ENCODE measurements around the gene USP5.
"Not testable (repeated sequence)": the region's sequence is repeated elsewhere in the genome, so short reads cannot be mapped to it uniquely, and the experiment has no call there.

Gene USP5

DNA sequence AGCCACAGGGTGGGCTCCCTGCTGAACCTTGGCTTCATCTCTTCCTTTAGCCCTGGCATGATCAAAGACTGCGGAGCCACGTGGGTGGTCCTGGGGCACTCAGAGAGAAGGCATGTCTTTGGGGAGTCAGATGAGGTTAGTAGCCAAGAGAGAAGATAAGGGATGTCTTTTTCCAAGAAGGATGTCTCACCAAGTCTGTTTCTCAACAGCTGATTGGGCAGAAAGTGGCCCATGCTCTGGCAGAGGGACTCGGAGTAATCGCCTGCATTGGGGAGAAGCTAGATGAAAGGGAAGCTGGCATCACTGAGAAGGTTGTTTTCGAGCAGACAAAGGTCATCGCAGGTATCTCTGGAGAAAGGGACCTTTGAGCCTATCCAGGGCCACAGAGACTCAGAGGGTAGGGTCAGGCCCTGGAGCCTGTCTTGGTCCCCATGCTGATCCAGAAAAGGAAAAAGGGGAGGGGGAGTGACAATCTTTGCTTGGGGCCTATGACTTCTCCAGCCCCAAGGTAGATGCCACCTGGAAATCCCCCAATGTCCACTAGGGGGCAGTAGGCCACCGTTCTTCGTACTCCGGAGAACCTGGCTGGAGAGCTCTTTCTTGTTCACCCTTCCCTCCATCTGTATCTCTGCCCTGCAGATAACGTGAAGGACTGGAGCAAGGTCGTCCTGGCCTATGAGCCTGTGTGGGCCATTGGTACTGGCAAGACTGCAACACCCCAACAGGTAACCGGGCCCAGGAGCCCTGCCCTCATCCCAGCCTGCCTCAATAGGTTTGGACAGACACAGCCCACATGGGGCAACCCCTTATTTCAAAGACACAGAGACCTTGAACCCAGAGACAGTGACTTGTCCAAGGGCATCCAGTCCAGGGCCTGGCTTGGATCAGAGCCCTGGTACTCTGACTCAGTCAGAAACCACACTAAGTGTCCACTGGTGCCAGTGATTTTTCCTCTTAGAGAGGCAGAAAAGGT is 17.4 kb downstream of the USP5 start:
- Histone ChIP-seq H3K4me3 (ENCODE audit: low read length) (peak overlapping the region; percentile 88), H3K27me3 (replicated peaks; ENCODE audit: control insufficient read depth, insufficient read depth, low read length) (no peaks in the 10 kb centered on the region), H3K9ac (ENCODE audit: low read length) (peak overlapping the region; percentile 98), H3K9me3 (ENCODE audit: control insufficient read depth, low read length) (no peaks in the 10 kb centered on the region), H3K36me3 (ENCODE audit: control insufficient read depth, insufficient read depth, low read length, severe bottlenecking) (peaks cover 39% of the 10 kb centered on the region), H3K4me1 (ENCODE audit: control insufficient read depth, insufficient read depth, low read length) (peaks cover 43% of the 10 kb centered on the region)
- peak; percentile 87 for DNase-seq (ENCODE audit: low read depth)

DNA sequence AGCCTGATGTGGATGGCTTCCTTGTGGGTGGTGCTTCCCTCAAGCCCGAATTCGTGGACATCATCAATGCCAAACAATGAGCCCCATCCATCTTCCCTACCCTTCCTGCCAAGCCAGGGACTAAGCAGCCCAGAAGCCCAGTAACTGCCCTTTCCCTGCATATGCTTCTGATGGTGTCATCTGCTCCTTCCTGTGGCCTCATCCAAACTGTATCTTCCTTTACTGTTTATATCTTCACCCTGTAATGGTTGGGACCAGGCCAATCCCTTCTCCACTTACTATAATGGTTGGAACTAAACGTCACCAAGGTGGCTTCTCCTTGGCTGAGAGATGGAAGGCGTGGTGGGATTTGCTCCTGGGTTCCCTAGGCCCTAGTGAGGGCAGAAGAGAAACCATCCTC is 18.4 kb downstream of the USP5 start:
- H3K9ac ChIP-seq (ENCODE audit: low read length): peak overlapping the region; percentile 98
- DNase-seq (ENCODE audit: low read depth); H3K4me3 ChIP-seq (ENCODE audit: low read length); H3K27me3 ChIP-seq (replicated peaks; ENCODE audit: control insufficient read depth, insufficient read depth, low read length); H3K9me3 ChIP-seq (ENCODE audit: control insufficient read depth, low read length): not testable (repeated sequence)
- peaks cover 43% of the 10 kb centered on the region for H3K4me1 ChIP-seq (ENCODE audit: control insufficient read depth, insufficient read depth, low read length)
- peaks cover 29% of the 10 kb centered on the region for H3K36me3 ChIP-seq (ENCODE audit: control insufficient read depth, insufficient read depth, low read length, severe bottlenecking)

DNA sequence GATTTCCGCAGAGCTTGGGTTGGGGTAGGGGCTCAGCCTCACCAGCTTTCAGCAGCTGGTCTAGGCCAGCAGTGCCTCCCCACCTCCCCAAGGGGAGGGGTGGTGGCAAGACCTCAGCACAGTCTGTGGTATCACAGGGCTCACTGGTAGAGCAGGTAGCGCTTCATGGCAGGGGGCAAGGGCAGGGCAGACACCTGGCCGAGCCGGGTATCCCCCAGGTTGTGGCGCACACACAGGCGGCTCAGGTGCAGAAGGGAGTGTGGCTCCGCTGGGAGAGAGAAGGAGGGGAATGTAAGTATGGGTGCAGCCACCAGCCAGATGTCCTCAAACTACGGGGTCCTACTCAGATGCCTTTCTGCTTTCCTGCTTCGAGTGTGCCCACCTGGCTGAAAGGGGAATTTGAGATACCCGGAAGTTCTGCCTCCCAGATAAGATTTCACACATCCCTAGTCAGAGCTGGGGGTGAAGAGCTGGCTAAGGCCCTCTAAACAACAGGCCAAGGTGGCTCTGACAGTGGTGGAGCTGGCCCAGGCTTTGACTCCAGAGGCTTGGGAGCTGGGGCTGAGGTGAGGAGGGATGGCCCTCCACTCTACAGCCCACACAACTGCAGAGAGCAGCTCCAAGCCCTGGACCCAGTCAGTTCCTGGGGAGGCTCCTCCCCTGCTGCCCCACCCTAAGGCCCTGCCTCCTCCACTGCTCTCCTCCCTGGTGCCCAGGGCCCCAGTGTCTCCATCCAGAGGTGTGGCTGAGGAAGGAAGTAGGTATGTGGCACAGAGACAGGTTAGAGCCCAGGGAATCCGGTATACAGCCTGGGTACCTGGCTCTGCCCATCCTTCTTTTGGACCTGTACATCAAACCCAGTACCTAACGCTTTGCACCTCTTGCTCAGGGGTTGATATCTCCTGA is 19.4 kb downstream of the USP5 start:
- H3K9ac ChIP-seq (ENCODE audit: low read length): peak overlapping the region; percentile 98
- peaks cover 42% of the 10 kb centered on the region for H3K4me1 ChIP-seq (ENCODE audit: control insufficient read depth, insufficient read depth, low read length)
- H3K27me3 ChIP-seq (replicated peaks; ENCODE audit: control insufficient read depth, insufficient read depth, low read length): no peaks in the 10 kb centered on the region
- peak overlapping the region; percentile 85 for H3K4me3 ChIP-seq (ENCODE audit: low read length)
- DNase-seq (ENCODE audit: low read depth): peak; percentile 44
- peaks cover 22% of the 10 kb centered on the region for H3K36me3 ChIP-seq (ENCODE audit: control insufficient read depth, insufficient read depth, low read length, severe bottlenecking)
- H3K9me3 ChIP-seq (ENCODE audit: control insufficient read depth, low read length): no peaks in the 10 kb centered on the region

DNA sequence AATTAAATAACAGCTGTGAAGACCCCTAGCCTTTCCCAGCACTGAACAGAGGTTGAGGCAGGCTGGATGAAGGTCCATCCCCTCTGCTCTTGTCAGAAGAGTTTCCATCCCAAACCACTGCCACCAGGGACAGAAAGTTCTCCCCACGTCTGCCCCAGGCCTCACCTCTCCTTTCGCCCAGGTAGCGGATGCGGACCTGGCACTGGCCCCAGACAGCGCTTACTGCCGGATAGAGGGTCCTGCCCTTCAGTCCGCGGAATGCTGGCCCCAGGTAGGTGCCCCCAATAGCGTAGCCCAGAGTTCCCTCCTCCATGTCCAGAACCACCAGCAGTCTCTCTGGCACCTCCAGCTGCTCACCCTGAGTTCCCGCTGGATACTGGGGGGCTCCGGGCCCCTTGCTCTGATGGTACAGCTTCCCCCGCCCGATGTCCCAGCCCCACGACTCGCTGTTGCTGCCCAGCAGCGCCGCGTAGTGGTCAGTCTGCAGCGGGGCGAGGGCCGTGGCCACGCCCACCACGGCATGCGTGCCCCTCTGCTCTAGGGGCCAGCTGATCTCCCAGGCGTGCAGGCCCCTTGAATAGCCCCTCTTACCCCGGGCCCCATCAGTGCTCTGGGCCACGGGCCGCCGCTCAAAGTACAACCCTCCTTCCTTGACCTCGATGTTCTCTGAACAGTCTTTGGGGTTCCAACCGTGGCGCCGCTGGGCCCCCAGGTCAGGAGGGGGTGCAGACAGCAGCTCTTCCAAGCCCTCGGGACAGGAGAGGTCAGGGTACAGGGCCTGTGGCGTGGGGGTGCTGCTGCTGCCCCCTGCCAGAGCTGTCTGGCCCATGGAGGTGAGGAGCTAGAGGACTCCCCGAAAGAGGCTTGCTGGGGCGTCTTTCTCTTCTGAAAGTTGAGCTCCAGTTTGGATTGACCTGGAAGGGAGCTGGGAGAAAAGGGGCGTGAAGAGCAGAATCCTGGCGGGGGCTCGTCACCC is 20.4 kb downstream of the USP5 start:
- H3K27me3 ChIP-seq (replicated peaks; ENCODE audit: control insufficient read depth, insufficient read depth, low read length): no peaks in the 10 kb centered on the region
- H3K9ac ChIP-seq (ENCODE audit: low read length): peak overlapping the region; percentile 98
- no peaks in the 10 kb centered on the region for H3K9me3 ChIP-seq (ENCODE audit: control insufficient read depth, low read length)
- peak overlapping the region; percentile 85 for H3K4me3 ChIP-seq (ENCODE audit: low read length)
- peaks cover 22% of the 10 kb centered on the region for H3K36me3 ChIP-seq (ENCODE audit: control insufficient read depth, insufficient read depth, low read length, severe bottlenecking)
- peaks cover 35% of the 10 kb centered on the region for H3K4me1 ChIP-seq (ENCODE audit: control insufficient read depth, insufficient read depth, low read length)
- DNase-seq (ENCODE audit: low read depth): peak; percentile 94

DNA sequence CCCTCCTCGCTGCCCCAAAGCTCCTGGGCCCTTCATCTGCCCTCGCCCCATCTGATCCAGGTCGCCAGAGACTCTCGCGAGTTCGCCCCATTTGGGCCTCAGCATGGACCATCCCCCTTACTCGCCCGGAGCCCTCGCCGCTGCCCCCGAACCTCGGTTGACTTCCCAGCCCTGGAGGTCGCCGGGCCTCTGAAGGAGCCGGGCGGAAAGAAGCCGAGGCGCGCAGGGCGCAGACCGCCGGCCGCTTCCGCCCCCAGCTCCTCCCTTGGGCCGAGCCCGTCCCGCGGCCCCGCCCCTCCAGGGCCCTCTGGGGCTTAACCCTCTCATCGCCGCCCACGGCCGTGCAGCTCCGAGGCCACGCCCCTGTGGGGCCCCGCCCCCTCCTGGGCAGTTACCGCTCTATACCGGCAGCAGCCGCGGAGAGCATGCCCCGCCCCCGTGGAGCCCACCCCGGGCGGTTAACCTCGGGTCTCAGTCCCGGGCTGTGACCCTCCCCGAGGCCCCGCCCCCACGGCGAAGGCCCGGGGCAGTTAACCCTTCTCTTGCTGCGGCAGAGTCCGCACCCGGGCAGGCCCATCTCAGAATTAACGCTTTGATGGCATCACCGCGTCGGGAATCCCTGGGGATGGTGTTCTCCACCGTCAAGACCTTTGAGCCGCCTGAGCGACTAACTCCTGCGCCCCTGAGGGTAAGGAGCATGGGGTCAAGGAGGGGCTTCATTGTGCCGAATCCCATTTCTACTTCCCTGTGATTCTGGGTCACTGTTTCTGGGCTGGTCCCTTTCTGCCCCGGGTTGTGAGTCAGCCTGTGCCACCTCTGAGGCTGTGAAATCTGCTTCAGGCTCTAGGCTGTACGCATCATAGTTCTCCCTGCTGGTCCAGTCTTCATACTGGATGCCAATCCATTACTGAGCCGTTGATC is 21.4 kb downstream of the USP5 start, which contains the start of gene SPSB2:
Gene SPSB2 (minus strand): TSS at position 210 of the 921 bp plus-strand sequence. CDS start 402 bp downstream, outside the sequence.
- peak; percentile 98 for DNase-seq (ENCODE audit: low read depth)
- H3K36me3 ChIP-seq (ENCODE audit: control insufficient read depth, insufficient read depth, low read length, severe bottlenecking): peaks cover 22% of the 10 kb centered on the region

DNA sequence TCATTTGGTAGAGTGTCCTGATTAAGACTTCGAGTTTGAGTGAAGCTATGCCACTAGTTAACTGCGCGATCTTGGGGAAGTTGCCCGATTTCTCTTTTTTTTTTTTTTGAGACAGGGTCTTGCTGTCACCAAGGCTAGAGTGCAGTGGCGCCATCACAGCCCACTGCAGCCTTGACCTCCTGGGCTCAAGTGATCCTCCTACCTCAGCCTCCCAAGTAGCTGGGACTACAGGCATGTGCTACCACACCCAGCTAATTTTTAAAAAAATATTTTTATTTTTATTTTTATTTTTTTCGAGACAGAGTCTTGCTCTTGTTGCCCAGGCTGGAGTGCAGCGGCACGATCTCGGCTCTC is 22.0 kb downstream of the USP5 start:
- Histone ChIP-seq H3K4me3 (ENCODE audit: low read length) (peak overlapping the region; percentile 85), H3K4me1 (ENCODE audit: control insufficient read depth, insufficient read depth, low read length) (peaks cover 26% of the 10 kb centered on the region), H3K9ac (ENCODE audit: low read length) (peak overlapping the region; percentile 98), H3K36me3 (ENCODE audit: control insufficient read depth, insufficient read depth, low read length, severe bottlenecking) (peaks cover 22% of the 10 kb centered on the region)
- H3K27me3 ChIP-seq (replicated peaks; ENCODE audit: control insufficient read depth, insufficient read depth, low read length); H3K9me3 ChIP-seq (ENCODE audit: control insufficient read depth, low read length); DNase-seq (ENCODE audit: low read depth): not testable (repeated sequence)

More for the DNA sequence above, 21.4 kb downstream of the USP5 start, which contains the start of gene SPSB2:
- Histone ChIP-seq H3K4me1 (ENCODE audit: control insufficient read depth, insufficient read depth, low read length) (peaks cover 32% of the 10 kb centered on the region), H3K9me3 (ENCODE audit: control insufficient read depth, low read length) (no peaks in the 10 kb centered on the region), H3K9ac (ENCODE audit: low read length) (peak within 1 kb of the TSS; percentile 98), H3K4me3 (ENCODE audit: low read length) (peak within 1 kb of the TSS; percentile 85), H3K27me3 (replicated peaks; ENCODE audit: control insufficient read depth, insufficient read depth, low read length) (no peaks in the 10 kb centered on the region)

DNA sequence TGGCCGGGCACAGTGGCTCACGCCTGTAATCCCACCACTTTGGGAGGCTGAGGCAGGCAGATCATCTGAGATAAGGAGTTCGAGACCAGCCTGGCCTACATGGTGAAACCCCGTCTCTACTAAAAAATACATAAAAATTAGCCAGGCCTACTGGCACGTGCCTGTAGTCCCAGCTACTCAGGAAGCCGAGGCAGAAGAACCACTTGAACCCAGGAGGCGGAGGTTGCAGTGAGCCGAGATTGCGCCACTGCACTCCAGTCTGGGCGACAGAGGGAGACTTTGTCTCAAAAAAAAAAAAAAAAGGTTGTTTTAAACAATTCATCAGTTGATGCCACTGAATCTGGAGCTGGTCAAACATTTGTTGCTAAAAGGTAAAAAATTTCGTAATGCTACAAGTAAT is 27.9 kb downstream of the USP5 start:
- not testable (repeated sequence) for H3K4me3 ChIP-seq (ENCODE audit: low read length); H3K9ac ChIP-seq (ENCODE audit: low read length); DNase-seq (ENCODE audit: low read depth); H3K36me3 ChIP-seq (ENCODE audit: control insufficient read depth, insufficient read depth, low read length, severe bottlenecking); H3K27me3 ChIP-seq (replicated peaks; ENCODE audit: control insufficient read depth, insufficient read depth, low read length); H3K4me1 ChIP-seq (ENCODE audit: control insufficient read depth, insufficient read depth, low read length); H3K9me3 ChIP-seq (ENCODE audit: control insufficient read depth, low read length)

DNA sequence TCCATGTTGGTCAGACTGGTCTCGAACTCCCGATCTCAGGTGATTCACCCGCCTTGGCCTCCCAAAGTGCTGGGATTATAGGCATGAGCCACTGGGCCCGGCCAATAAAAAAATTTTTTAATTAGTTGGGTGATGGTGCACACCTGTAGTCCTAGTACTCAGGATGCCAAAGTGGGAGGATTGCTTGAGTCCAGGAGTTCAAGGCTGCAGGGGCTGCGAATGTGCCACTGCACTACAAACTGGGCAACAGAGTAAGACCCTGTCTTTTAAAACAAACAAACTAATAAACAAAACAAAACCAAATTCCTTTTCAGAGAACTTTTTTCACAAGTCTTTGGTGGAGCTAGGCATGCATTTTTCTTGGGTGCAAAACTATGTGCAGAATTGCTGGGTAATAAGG is 31.3 kb downstream of the USP5 start:
- Histone ChIP-seq H3K9me3 (ENCODE audit: control insufficient read depth, low read length) (no peaks in the 10 kb centered on the region), H3K36me3 (ENCODE audit: control insufficient read depth, insufficient read depth, low read length, severe bottlenecking) (peaks cover 3% of the 10 kb centered on the region), H3K9ac (ENCODE audit: low read length) (no peak overlapping the region), H3K4me3 (ENCODE audit: low read length) (no peak overlapping the region), H3K27me3 (replicated peaks; ENCODE audit: control insufficient read depth, insufficient read depth, low read length) (no peaks in the 10 kb centered on the region), H3K4me1 (ENCODE audit: control insufficient read depth, insufficient read depth, low read length) (no peaks in the 10 kb centered on the region)
- DNase-seq (ENCODE audit: low read depth): no peak

DNA sequence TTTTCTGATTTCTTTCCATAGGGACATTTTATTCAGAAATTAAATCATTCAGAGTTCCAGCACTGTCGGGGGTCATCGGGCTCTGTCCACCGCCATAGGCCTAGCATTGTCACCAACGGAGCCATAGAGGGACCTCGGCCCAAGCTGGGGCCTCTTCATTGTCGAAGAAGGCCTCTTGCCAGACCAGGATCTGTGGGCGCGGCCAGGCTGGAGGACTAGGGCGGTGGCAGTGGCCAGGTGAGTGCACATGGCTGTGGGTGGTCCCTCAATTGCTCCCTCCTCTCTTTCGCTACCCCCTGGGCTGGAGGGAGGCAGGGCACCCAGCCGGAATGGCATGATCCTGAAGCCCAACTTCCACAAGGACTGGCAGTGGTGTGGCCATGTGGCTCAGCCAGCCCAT is 31.7 kb downstream of the USP5 start:
- H3K9me3 ChIP-seq (ENCODE audit: control insufficient read depth, low read length): no peaks in the 10 kb centered on the region
- H3K4me1 ChIP-seq (ENCODE audit: control insufficient read depth, insufficient read depth, low read length): no peaks in the 10 kb centered on the region
- no peak overlapping the region for H3K4me3 ChIP-seq (ENCODE audit: low read length)
- H3K36me3 ChIP-seq (ENCODE audit: control insufficient read depth, insufficient read depth, low read length, severe bottlenecking): peaks cover 3% of the 10 kb centered on the region
- H3K9ac ChIP-seq (ENCODE audit: low read length): no peak overlapping the region
- H3K27me3 ChIP-seq (replicated peaks; ENCODE audit: control insufficient read depth, insufficient read depth, low read length): no peaks in the 10 kb centered on the region
- no peak for DNase-seq (ENCODE audit: low read depth)

DNA sequence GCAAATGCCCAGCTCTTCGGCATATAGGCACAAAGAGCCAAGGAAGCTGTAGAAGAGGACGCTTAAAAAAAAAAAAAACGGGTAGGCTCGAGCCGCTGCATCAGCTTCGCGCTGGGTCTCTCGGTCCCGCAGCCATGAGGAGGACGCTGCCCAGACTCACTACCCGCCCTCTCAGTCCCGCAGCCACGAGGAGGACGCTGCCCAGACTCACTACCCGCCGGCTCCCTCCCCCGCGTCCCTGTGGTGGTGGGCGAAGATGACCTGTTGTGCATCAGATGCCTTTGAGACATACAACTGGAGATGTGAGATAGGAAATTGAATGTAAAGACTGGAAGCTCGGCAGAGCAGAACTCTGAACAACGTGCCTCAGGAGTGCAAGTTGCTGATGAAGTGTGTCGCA is 32.6 kb downstream of the USP5 start:
- Histone ChIP-seq H3K36me3 (ENCODE audit: control insufficient read depth, insufficient read depth, low read length, severe bottlenecking) (peaks cover 3% of the 10 kb centered on the region), H3K4me3 (ENCODE audit: low read length) (no peak overlapping the region), H3K9ac (ENCODE audit: low read length) (no peak overlapping the region), H3K9me3 (ENCODE audit: control insufficient read depth, low read length) (no peaks in the 10 kb centered on the region), H3K4me1 (ENCODE audit: control insufficient read depth, insufficient read depth, low read length) (no peaks in the 10 kb centered on the region), H3K27me3 (replicated peaks; ENCODE audit: control insufficient read depth, insufficient read depth, low read length) (no peaks in the 10 kb centered on the region)
- DNase-seq (ENCODE audit: low read depth): no peak
